T-helper 2 cell (primary cell): ENCODE data around the gene NLGN4X.

Source experiments
- DNase-seq, 5 experiments: peaks; one replicate each; pipeline versions ENCODE4 v3.0.0 to v3.0.0-alpha.2; 2012 to 2022

The NLGN4X gene

DNA sequence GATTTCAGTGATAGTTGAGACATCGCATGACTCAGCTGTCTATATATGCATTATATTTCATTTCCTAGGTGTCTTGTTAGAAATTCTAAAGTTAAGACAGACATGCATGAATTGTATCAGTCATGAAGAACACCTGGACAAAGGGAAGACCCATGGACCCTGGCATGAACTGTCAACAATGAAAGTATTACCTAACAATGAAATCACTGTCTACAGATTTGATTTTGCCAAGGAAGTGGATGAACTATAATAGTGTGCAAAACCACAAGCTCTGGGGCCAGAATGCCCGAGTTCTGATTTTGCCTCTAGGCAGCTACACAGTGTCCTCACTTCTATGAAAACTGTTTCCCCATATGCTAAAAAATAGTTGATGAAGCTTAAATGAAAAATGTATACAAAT is 386.1 kb downstream of the NLGN4X start:
- no peak for DNase-seq
